Bronchial epithelial cell (primary cell): ENCODE measurements around the gene MGRN1. TPM values are rescaled to one million over a fixed set of nuclear protein-coding genes. Genes with fewer than 3 reads are reported as not detected.

Experiments used
- DNase-seq: peaks from one replicate; pipeline ENCODE4 v3.0.0-alpha.2; 2010; ENCODE audit warnings: low read depth
- FAIRE-seq: peaks from 2 replicates; lab custom pipeline; 2011; peaks lifted over from hg19 to GRCh38; lab: Jason Lieb, UNC
- H3K27me3 ChIP-seq: 2 replicates; pipeline ENCODE4 v1.5.1; 2011; ENCODE audit warnings: low read length; ENCODE audit not compliant: control insufficient read depth, insufficient read depth
- H3K36me3 ChIP-seq: 2 replicates; pipeline ENCODE4 v1.5.1; 2011; ENCODE audit warnings: low read length; ENCODE audit not compliant: control insufficient read depth, insufficient read depth
- H3K4me3 ChIP-seq: 2 replicates; pipeline ENCODE4 v1.5.1; 2011; ENCODE audit warnings: mild to moderate bottlenecking, low read depth, low read length, control low read depth
- total RNA-seq: library from RNA; depleted of rRNA; stranded (reverse); fragments of >200 nt; gene quantifications from 2 replicates; pipeline ENCODE4 v1.2.1, GENCODE V29; 2014
- TF ChIP-seq, protein P1 (sequence below): IDR thresholded peaks from 2 replicates; pipeline ENCODE4 v1.5.1; 2011; ENCODE audit warnings: mild to moderate bottlenecking, moderate library complexity, low read length, control low read depth, inconsistent platforms; ENCODE audit not compliant: insufficient read depth, severe bottlenecking

MGRN1 gene
- total RNA-seq, 1 donor from 2014 or later = 6.1 TPM

DNA sequence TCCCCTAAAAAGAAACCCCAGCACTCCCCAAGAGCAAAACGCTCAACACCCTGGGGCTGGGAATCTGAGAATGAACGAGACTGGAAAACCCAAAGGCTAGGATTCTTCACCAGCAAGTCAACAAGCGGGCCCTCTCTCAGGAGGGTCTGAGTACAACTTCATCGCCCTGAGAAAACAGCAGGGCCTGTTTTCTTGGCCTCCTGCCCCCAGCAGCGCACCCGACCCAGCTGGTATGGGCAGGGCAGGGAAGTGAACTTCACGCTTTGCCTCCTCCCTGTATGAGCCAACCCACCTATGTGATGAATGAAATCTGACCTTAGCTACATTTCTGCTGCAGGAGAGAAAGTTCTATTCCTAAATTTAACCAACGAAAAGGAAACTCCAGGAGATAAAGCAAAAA is 79.9 kb downstream of the MGRN1 start:
- TF ChIP-seq, protein P1, sequence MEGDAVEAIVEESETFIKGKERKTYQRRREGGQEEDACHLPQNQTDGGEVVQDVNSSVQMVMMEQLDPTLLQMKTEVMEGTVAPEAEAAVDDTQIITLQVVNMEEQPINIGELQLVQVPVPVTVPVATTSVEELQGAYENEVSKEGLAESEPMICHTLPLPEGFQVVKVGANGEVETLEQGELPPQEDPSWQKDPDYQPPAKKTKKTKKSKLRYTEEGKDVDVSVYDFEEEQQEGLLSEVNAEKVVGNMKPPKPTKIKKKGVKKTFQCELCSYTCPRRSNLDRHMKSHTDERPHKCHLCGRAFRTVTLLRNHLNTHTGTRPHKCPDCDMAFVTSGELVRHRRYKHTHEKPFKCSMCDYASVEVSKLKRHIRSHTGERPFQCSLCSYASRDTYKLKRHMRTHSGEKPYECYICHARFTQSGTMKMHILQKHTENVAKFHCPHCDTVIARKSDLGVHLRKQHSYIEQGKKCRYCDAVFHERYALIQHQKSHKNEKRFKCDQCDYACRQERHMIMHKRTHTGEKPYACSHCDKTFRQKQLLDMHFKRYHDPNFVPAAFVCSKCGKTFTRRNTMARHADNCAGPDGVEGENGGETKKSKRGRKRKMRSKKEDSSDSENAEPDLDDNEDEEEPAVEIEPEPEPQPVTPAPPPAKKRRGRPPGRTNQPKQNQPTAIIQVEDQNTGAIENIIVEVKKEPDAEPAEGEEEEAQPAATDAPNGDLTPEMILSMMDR = no peak
- peaks cover 24% of the 10 kb centered on the region for H3K36me3 ChIP-seq
- no peak for DNase-seq
- H3K4me3 ChIP-seq = no peak overlapping the region
- FAIRE-seq = no peak
- H3K27me3 ChIP-seq = no peaks in the 10 kb centered on the region

- no peak overlapping the region for H3K4me3 ChIP-seq
- DNase-seq (no peak), FAIRE-seq (no peak)
- H3K27me3 ChIP-seq = no peaks in the 10 kb centered on the region
- TF ChIP-seq, protein P1 = no peak
- peaks cover 24% of the 10 kb centered on the region for H3K36me3 ChIP-seq
Observed at GRCh38 chr16:4704913-4705312, 80.3 kb downstream of the MGRN1 start.

- Histone ChIP-seq H3K27me3 (no peaks in the 10 kb centered on the region), H3K36me3 (peaks cover 18% of the 10 kb centered on the region), H3K4me3 (no peak overlapping the region)
- FAIRE-seq (no peak), DNase-seq (no peak)
- TF ChIP-seq, protein P1 = no peak
Observed at GRCh38 chr16:4706871-4707270, 82.2 kb downstream of the MGRN1 start.

- H3K36me3 ChIP-seq = peaks cover 11% of the 10 kb centered on the region
Observed at GRCh38 chr16:4709481-4709880, 84.9 kb downstream of the MGRN1 start.

DNA sequence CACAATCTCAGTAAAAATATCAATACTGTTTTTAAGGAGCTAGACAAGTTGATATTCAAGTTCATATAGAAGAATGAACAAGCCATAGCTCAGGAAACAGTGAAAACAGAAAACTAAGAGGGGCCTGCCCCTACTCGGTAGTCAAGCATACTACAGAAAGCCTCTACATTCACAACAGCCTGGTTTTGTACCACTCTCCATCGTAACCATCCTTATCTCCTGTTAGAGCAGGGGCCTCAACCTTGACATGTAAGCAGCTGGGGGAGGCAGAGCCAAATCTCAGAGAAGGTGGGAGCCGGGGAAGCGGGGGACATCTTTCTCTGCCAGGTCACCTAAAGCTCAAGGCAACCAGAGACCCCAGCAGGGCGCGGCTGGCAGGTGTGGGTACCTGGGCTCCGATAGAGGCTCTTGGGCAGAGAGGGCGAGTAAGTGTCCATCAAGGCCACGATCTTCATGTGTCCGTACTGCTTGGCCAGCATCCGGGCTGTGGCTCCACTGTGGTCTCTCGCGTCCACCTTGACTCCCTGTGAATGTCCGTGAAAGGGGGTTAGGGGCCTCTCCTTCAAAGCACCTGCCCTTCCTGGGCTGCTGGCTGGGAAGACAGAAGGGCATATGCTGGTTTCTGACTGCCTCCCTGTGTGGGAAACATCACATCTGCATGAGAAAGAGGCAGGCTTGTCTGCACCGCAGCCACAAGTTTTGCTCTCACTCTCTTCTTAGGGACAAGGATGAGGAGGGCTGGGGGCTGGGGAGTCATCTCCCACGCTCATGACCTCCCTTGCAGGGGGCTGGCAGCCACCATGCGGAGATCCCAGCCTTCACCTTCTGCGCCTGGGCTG is 89.3 kb downstream of the MGRN1 start:
- no peak for DNase-seq
- TF ChIP-seq, protein P1 = no peak

More at GRCh38 chr16:4709481-4709880, 84.9 kb downstream of the MGRN1 start:
- TF ChIP-seq, protein P1 = no peak
- no peak overlapping the region for H3K4me3 ChIP-seq
- no peak for DNase-seq
- no peaks in the 10 kb centered on the region for H3K27me3 ChIP-seq
- FAIRE-seq = no peak

More for the DNA sequence above, 89.3 kb downstream of the MGRN1 start:
- no peak for FAIRE-seq
- Histone ChIP-seq H3K36me3 (peaks cover 5% of the 10 kb centered on the region), H3K4me3 (no peak overlapping the region), H3K27me3 (no peaks in the 10 kb centered on the region)
